ENCODE data around the gene ENO4.

ENO4 gene

DNA sequence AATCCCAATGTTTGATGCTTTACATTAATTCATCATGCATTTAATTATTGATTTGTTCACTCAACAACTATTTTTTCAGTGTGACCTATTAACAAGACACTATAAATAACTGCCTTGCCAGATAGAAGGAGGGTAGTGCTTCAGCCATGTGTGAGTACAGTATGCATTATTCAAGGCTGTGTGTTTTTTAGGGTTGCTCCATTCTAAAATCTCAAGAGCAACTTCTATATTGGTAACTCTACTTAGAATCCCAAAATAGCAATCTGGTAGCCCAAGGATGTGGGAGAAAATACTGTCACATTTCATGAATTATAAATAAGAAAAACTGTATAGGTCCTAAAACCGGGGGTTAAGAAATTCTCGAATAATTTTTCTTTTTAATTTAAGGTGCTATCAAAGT, 69.9 kb downstream of the ENO4 start:
- no peak for DNase-seq

DNA sequence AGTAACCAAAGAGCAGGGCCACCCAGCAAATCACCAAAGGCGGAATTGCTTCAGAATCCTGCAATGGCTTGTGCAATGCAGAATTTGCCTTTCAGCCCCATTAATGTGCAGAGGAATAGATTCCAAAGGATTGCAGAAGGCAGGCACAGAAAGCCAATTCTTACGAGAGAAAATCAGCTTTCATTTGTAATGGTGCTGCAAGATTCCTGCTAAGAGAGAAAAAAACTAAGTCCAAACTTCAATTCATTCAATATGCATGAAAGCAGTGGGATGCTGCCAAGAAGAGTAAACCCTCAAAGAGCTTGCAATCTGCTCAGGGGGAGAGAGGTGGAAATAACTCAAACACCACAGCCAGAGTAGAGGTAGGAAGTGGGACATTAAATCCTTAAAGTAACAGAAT, 70.4 kb downstream of the ENO4 start:
- no peak for DNase-seq

DNA sequence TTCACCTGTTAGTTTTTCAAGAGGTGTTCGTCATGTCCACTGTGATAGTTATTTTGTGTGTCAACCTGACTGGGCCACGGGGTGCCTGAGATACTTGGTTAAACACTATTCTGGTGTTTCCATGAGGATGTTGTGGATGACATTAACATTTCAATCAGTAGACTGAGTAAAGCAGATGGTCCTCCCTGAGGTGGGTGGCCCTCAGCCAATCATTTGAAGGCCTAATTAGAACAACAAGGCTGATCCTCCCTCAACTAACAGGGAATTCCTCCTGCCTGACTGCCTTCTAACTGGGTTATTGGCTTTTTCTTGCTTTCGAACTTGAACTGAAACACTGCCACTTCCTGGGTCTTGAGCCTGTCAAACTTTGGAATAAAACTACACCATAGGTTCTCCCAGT, 75.8 kb downstream of the ENO4 start:
- no peak for DNase-seq

DNA sequence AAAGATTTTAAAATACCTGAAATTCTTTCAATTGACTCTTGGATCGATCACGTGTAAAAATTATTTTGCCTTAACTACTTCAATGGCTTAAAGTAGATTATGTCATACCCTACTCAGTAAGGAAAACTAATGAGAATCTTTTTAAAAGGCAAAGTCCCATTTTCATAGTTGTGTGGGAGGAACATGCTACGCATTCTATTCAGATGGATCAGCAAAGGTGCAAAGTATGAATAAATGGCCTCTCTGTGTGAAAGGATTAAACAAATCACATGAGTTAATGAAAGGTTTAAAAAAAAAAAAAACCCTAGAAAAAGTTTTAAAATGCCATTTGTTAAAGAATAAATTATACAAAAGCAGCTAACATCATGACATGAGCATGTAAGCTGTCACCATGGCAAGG, 77.1 kb downstream of the ENO4 start:
- no peak for DNase-seq

DNA sequence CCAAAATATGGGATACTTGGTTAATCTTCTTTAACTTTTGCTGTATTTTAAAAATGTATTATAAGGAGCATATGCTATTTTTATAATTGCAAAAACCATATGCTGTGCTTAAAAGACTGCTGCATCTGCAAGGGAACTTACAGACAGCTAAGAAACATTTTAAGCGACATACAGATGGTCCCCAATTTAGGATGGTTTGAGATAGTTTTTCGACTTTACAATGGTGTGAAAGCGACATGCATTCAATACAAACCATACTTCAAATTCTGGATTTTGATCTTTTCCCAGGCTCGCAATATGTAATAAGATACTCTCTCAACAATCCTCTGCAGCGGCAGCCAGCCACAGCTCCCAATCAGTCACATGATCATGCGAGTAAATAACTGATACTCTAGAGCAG, 82.5 kb downstream of the ENO4 start:
- no peak for DNase-seq

Measured in NCI-H510A treated with DMSO at 0.1 percent for 48 hours (cell line).